GM21526 (cell line): Measurements from ENCODE around the gene MOGAT1.
"Not testable (repeated sequence)": the region's sequence is repeated elsewhere in the genome, so short reads cannot be mapped to it uniquely, and the experiment has no call there.

Experiments
- ATAC-seq: cut with Tn5 transposase; IDR thresholded peaks from one replicate; pipeline ENCODE4 v1.9.1; 2021; ENCODE audit warnings: moderate library complexity; ENCODE audit not compliant: unreplicated experiment, low FRiP score

MOGAT1 gene

GRCh38 chr2:222669353-222669752 is 2.1 kb upstream of the MOGAT1 start:
- ATAC-seq, result no peak

- ATAC-seq, result no peak
Observed at GRCh38 chr2:222670191-222671038, 1.0 kb upstream of the MOGAT1 start.

- no peak for ATAC-seq
Observed at GRCh38 chr2:222672068-222672401, 577 bp downstream of the MOGAT1 start.

- no peak for ATAC-seq
Observed at GRCh38 chr2:222673273-222673672, 1.8 kb downstream of the MOGAT1 start.

- no peak for ATAC-seq
Observed at GRCh38 chr2:222673883-222674282, 2.4 kb downstream of the MOGAT1 start.

- no peak for ATAC-seq
Observed at GRCh38 chr2:222677981-222678380, 6.5 kb downstream of the MOGAT1 start.

GRCh38 chr2:222683805-222684204 is 12.3 kb downstream of the MOGAT1 start:
- ATAC-seq, result no peak

GRCh38 chr2:222686086-222686750 is 14.8 kb downstream of the MOGAT1 start:
- ATAC-seq, result no peak

GRCh38 chr2:222688917-222689316 is 17.5 kb downstream of the MOGAT1 start:
- ATAC-seq, result no peak

GRCh38 chr2:222689322-222689721 is 17.9 kb downstream of the MOGAT1 start:
- no peak for ATAC-seq

- peak; percentile 94 for ATAC-seq
Observed at GRCh38 chr2:222690564-222691200, 19.2 kb downstream of the MOGAT1 start.

GRCh38 chr2:222693413-222693812 is 22.0 kb downstream of the MOGAT1 start:
- not testable (repeated sequence) for ATAC-seq

GRCh38 chr2:222693837-222694236 is 22.4 kb downstream of the MOGAT1 start:
- ATAC-seq, result peak; percentile 62

- no peak for ATAC-seq
Observed at GRCh38 chr2:222698276-222698675, 26.8 kb downstream of the MOGAT1 start.

GRCh38 chr2:222701233-222701632 is 29.8 kb downstream of the MOGAT1 start:
- ATAC-seq, result no peak

GRCh38 chr2:222701721-222702131 is 30.3 kb downstream of the MOGAT1 start:
- no peak for ATAC-seq

GRCh38 chr2:222703091-222703490 is 31.6 kb downstream of the MOGAT1 start:
- ATAC-seq, result no peak

GRCh38 chr2:222703886-222704285 is 32.4 kb downstream of the MOGAT1 start:
- ATAC-seq, result no peak

- no peak for ATAC-seq
Observed at GRCh38 chr2:222706616-222707015, 35.2 kb downstream of the MOGAT1 start.

- no peak for ATAC-seq
Observed at GRCh38 chr2:222707102-222707688, 35.7 kb downstream of the MOGAT1 start.

- no peak for ATAC-seq
Observed at GRCh38 chr2:222707689-222708273, 36.3 kb downstream of the MOGAT1 start.
